ENCODE results near the gene CHFR.
"Not testable (repeated sequence)": the region's sequence is repeated elsewhere in the genome, so short reads cannot be mapped to it uniquely, and the experiment has no call there.

The CHFR gene

DNA sequence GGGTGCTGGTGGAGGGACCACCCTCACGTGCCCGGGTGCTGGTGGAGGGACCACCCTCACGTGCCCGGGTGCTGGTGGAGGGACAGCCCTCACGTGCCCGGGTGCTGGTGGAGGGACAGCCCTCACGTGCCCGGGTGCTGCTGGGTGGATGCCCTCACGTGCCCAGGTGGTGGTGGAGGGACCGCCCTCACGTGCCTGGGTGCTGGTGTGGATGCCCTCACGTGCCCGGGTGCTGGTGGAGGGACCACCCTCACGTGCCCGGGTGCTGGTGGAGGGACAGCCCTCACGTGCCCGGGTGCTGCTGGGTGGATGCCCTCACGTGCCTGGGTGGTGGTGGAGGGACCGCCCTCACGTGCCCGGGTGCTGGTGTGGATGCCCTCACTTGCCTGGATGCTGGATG lies 30.4 kb downstream of the CHFR start:
- Histone ChIP-seq H3K23ac (ENCODE audit: low read depth, low read length, poor library complexity) (peak overlapping the region; percentile 55), H3K36me3 (replicated peaks in 1 of 2; ENCODE audit: control insufficient read depth in 2 of 2, insufficient read depth in 2 of 2, low read length in 2 of 2) (peaks cover 43 to 83% of the 10 kb centered on the region in 2 donors)
- DNase-seq (ENCODE audit: low spot score); H3K18ac ChIP-seq (ENCODE audit: low read length); H2BK15ac ChIP-seq (ENCODE audit: low read length); H3K27me3 ChIP-seq (ENCODE audit: control insufficient read depth in 3 of 3, insufficient read depth in 3 of 3, low read depth in 1 of 3, low read length in 3 of 3); H3K4me2 ChIP-seq (ENCODE audit: insufficient read depth, low read length, poor library complexity, severe bottlenecking); H2BK120ac ChIP-seq (ENCODE audit: low read depth, low read length); H4K8ac ChIP-seq (ENCODE audit: low read depth, low read length); H3K79me1 ChIP-seq (ENCODE audit: low read depth, low read length); H2BK5ac ChIP-seq (ENCODE audit: low read length); H2AFZ ChIP-seq (ENCODE audit: low read length); H2AK5ac ChIP-seq (ENCODE audit: low read depth, low read length); H4K91ac ChIP-seq (ENCODE audit: low read depth, low read length, poor library complexity); H3K9ac ChIP-seq (ENCODE audit: low read depth, low read length, poor library complexity); H3K27ac ChIP-seq (replicated peaks; ENCODE audit: low read length); H3K4me1 ChIP-seq (ENCODE audit: control insufficient read depth in 2 of 2, insufficient read depth in 1 of 2, low read depth in 1 of 2, low read length in 2 of 2); H2BK12ac ChIP-seq (ENCODE audit: low read length); H3K9me3 ChIP-seq (replicated peaks in 1 of 2; ENCODE audit: control insufficient read depth in 2 of 2, insufficient read depth in 1 of 2, low read depth in 1 of 2, low read length in 2 of 2); H3K14ac ChIP-seq (ENCODE audit: low read length); H3K4ac ChIP-seq (ENCODE audit: low read length); H3K4me3 ChIP-seq (ENCODE audit: low read length in 2 of 2): not testable (repeated sequence)
- no CpG with 5 or more reads among the region's 21 CpGs for WGBS, 2 donors (ENCODE audit: extremely low coverage in 2 of 2, insufficient read length in 2 of 2, insufficient replicate concordance in 1 of 2)

DNA sequence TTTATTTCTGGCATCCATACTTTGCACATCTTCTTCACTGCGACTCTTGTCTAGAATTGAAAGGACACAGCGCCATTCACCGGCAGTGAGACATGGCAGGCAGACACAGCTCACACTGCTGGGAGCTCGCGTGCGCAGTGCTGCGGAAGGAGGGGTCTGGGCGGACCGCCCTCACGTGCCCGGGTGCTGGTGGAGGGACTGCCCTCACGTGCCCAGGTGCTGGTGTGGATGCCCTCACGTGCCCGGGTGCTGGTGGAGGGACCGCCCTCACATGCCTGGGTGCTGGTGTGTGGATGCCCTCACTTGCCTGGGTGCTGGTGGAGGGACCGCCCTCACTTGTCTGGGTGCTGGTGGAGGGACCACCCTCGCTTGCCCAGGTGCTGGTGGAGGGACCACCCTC lies 30.8 kb downstream of the CHFR start:
- Histone ChIP-seq H2BK12ac (ENCODE audit: low read length) (no peak overlapping the region), H3K79me1 (ENCODE audit: low read depth, low read length) (peaks cover 4% of the 10 kb centered on the region), H3K27ac (replicated peaks; ENCODE audit: low read length) (no peak overlapping the region), H2BK15ac (ENCODE audit: low read length) (no peak overlapping the region), H3K9me3 (replicated peaks in 1 of 2; ENCODE audit: control insufficient read depth in 2 of 2, insufficient read depth in 1 of 2, low read depth in 1 of 2, low read length in 2 of 2) (peaks cover 0 to 2% of the 10 kb centered on the region in 2 donors), H3K4me2 (ENCODE audit: insufficient read depth, low read length, poor library complexity, severe bottlenecking) (no peak overlapping the region), H2BK5ac (ENCODE audit: low read length) (no peak overlapping the region), H3K36me3 (replicated peaks in 1 of 2; ENCODE audit: control insufficient read depth in 2 of 2, insufficient read depth in 2 of 2, low read length in 2 of 2) (peaks cover 44 to 83% of the 10 kb centered on the region in 2 donors), H3K9ac (ENCODE audit: low read depth, low read length, poor library complexity) (no peak overlapping the region), H3K18ac (ENCODE audit: low read length) (no peak overlapping the region), H3K4ac (ENCODE audit: low read length) (no peak overlapping the region), H2AK5ac (ENCODE audit: low read depth, low read length) (no peak overlapping the region), H4K8ac (ENCODE audit: low read depth, low read length) (no peak overlapping the region), H4K91ac (ENCODE audit: low read depth, low read length, poor library complexity) (no peak overlapping the region), H3K27me3 (ENCODE audit: control insufficient read depth in 3 of 3, insufficient read depth in 3 of 3, low read depth in 1 of 3, low read length in 3 of 3) (no peaks in the 10 kb centered on the region), H2BK120ac (ENCODE audit: low read depth, low read length) (no peak overlapping the region), H3K14ac (ENCODE audit: low read length) (no peak overlapping the region), H2AFZ (ENCODE audit: low read length) (no peak overlapping the region), H3K4me3 (ENCODE audit: low read length in 2 of 2) (no peak overlapping the region), H3K4me1 (ENCODE audit: control insufficient read depth in 2 of 2, insufficient read depth in 1 of 2, low read depth in 1 of 2, low read length in 2 of 2) (no peaks in the 10 kb centered on the region), H3K23ac (ENCODE audit: low read depth, low read length, poor library complexity) (peak overlapping the region; percentile 17)
- WGBS, 2 donors (ENCODE audit: extremely low coverage in 2 of 2, insufficient read length in 2 of 2, insufficient replicate concordance in 1 of 2) = no CpG with 5 or more reads among the region's 17 CpGs
- DNase-seq (ENCODE audit: low spot score) = no peak

DNA sequence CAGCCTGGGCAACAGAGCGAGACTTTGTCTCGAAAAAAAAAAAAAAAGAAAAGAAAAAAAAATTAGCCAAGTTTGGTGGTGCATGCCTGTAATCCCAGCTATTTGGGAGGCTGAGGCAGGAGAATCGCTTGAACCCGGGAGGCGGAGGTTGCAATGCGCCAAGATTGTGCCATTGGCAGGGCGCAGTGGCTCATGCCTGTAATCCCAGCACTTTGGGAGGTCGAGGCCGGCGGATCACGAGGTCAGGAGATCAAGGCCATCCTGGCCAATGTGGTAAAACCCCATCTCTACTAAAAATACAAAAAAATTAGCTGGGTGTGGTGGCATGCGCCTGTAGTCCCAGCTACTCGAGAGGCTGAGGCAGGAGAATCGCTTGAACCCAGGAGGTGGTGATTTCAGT lies 32.2 kb downstream of the CHFR start:
- DNase-seq (ENCODE audit: low spot score); H4K91ac ChIP-seq (ENCODE audit: low read depth, low read length, poor library complexity); H2BK120ac ChIP-seq (ENCODE audit: low read depth, low read length); H3K14ac ChIP-seq (ENCODE audit: low read length); H3K4ac ChIP-seq (ENCODE audit: low read length); H3K79me1 ChIP-seq (ENCODE audit: low read depth, low read length); H3K18ac ChIP-seq (ENCODE audit: low read length); H3K27ac ChIP-seq (replicated peaks; ENCODE audit: low read length); H3K27me3 ChIP-seq (ENCODE audit: control insufficient read depth in 3 of 3, insufficient read depth in 3 of 3, low read depth in 1 of 3, low read length in 3 of 3); H2BK5ac ChIP-seq (ENCODE audit: low read length); H3K9ac ChIP-seq (ENCODE audit: low read depth, low read length, poor library complexity); H3K4me3 ChIP-seq (ENCODE audit: low read length in 2 of 2); H4K8ac ChIP-seq (ENCODE audit: low read depth, low read length); H2BK15ac ChIP-seq (ENCODE audit: low read length); H3K23ac ChIP-seq (ENCODE audit: low read depth, low read length, poor library complexity); H3K4me1 ChIP-seq (ENCODE audit: control insufficient read depth in 2 of 2, insufficient read depth in 1 of 2, low read depth in 1 of 2, low read length in 2 of 2); H3K9me3 ChIP-seq (replicated peaks in 1 of 2; ENCODE audit: control insufficient read depth in 2 of 2, insufficient read depth in 1 of 2, low read depth in 1 of 2, low read length in 2 of 2); H2AK5ac ChIP-seq (ENCODE audit: low read depth, low read length); H2AFZ ChIP-seq (ENCODE audit: low read length); H3K4me2 ChIP-seq (ENCODE audit: insufficient read depth, low read length, poor library complexity, severe bottlenecking); H2BK12ac ChIP-seq (ENCODE audit: low read length): not testable (repeated sequence)
- peaks cover 46 to 85% of the 10 kb centered on the region in 2 donors for H3K36me3 ChIP-seq (replicated peaks in 1 of 2; ENCODE audit: control insufficient read depth in 2 of 2, insufficient read depth in 2 of 2, low read length in 2 of 2)
- no CpG with 5 or more reads among the region's 14 CpGs for WGBS, 2 donors (ENCODE audit: extremely low coverage in 2 of 2, insufficient read length in 2 of 2, insufficient replicate concordance in 1 of 2)

DNA sequence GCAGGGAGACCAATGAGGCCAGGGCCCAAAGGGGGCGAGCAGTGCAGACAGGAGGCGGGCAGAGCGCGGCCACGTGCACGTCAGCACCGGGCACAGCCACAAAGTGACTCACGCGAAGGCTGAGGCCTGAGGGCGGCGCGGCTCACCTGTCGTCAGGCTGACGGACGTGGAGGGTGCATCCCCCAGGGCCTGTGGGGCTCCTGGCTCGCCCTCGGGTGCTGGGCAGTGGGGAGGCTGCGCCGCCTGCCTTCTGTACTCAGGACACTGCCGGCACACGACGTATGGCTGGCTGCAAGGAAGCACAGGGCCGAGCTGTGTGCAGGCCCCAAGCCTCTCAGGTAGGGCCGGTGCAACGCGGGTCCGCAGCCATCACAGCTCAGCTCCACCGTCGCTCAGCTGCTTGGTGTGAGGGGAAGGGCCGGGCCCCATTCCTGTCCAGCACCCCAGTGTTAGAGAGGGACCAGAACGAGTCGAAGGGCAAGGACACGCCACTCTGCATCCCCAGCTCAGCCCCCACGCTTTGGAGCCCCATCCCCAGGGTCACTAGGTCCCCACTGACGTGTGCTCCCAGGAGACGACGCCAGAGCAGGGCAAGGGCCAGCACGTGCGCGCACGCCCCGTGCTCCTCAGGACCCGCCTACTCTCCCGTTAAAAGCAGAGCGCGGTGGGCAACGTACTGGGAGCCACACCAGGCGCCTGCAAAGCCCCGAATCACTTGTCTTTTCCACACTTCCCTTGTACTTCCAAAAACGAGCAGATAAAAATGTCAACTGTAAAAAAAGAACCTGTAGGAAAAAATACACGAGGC lies 33.9 kb downstream of the CHFR start:
- Histone ChIP-seq H3K79me1 (ENCODE audit: low read depth, low read length) (peaks cover 4% of the 10 kb centered on the region), H3K4me3 (ENCODE audit: low read length in 2 of 2) (peak overlapping the region in 1 of 2 donors; percentile 20), H4K91ac (ENCODE audit: low read depth, low read length, poor library complexity) (no peak overlapping the region), H2BK120ac (ENCODE audit: low read depth, low read length) (no peak overlapping the region), H3K4ac (ENCODE audit: low read length) (no peak overlapping the region), H3K27me3 (ENCODE audit: control insufficient read depth in 3 of 3, insufficient read depth in 3 of 3, low read depth in 1 of 3, low read length in 3 of 3) (no peaks in the 10 kb centered on the region), H2AFZ (ENCODE audit: low read length) (no peak overlapping the region), H2BK12ac (ENCODE audit: low read length) (no peak overlapping the region), H3K9me3 (replicated peaks in 1 of 2; ENCODE audit: control insufficient read depth in 2 of 2, insufficient read depth in 1 of 2, low read depth in 1 of 2, low read length in 2 of 2) (peaks cover 0 to 2% of the 10 kb centered on the region in 2 donors), H3K4me1 (ENCODE audit: control insufficient read depth in 2 of 2, insufficient read depth in 1 of 2, low read depth in 1 of 2, low read length in 2 of 2) (no peaks in the 10 kb centered on the region), H3K27ac (replicated peaks; ENCODE audit: low read length) (no peak overlapping the region), H3K18ac (ENCODE audit: low read length) (no peak overlapping the region), H3K23ac (ENCODE audit: low read depth, low read length, poor library complexity) (peak overlapping the region; percentile 95), H2AK5ac (ENCODE audit: low read depth, low read length) (no peak overlapping the region), H3K36me3 (replicated peaks in 1 of 2; ENCODE audit: control insufficient read depth in 2 of 2, insufficient read depth in 2 of 2, low read length in 2 of 2) (peaks cover 41 to 75% of the 10 kb centered on the region in 2 donors), H3K4me2 (ENCODE audit: insufficient read depth, low read length, poor library complexity, severe bottlenecking) (no peak overlapping the region), H3K9ac (ENCODE audit: low read depth, low read length, poor library complexity) (no peak overlapping the region), H2BK5ac (ENCODE audit: low read length) (peak overlapping the region; percentile 53), H2BK15ac (ENCODE audit: low read length) (no peak overlapping the region), H3K14ac (ENCODE audit: low read length) (no peak overlapping the region), H4K8ac (ENCODE audit: low read depth, low read length) (no peak overlapping the region)
- no CpG with 5 or more reads among the region's 51 CpGs for WGBS, 2 donors (ENCODE audit: extremely low coverage in 2 of 2, insufficient read length in 2 of 2, insufficient replicate concordance in 1 of 2)
- DNase-seq (ENCODE audit: low spot score) = no peak
